Keratinocyte (primary cell): ENCODE measurements around the gene TNFAIP8L3. TPM values are rescaled to one million over a fixed set of nuclear protein-coding genes. Genes with fewer than 3 reads are reported as not detected.
A peak's percentile ranks its signal among the peaks of the same experiment; 100 is the strongest.

Experiments used
- DNase-seq: peaks from one replicate; pipeline ENCODE4 v3.0.0-alpha.2; 2011; ENCODE audit warnings: low read depth, missing footprints, low spot score
- FAIRE-seq: peaks from 2 replicates; lab custom pipeline; 2011; peaks lifted over from hg19 to GRCh38; lab: Jason Lieb, UNC
- H2AFZ ChIP-seq: 2 replicates; pipeline ENCODE4 v1.6.0; 2012; ENCODE audit warnings: low read length, control low read depth, inconsistent platforms; ENCODE audit not compliant: control insufficient read depth
- H3K27ac ChIP-seq: 2 replicates; pipeline ENCODE4 v1.5.1; 2011; ENCODE audit warnings: low read length; ENCODE audit not compliant: control insufficient read depth, insufficient read depth
- H3K27me3 ChIP-seq: 3 replicates; pipeline ENCODE4 v1.6.0; 2011; ENCODE audit warnings: low read length; ENCODE audit not compliant: control insufficient read depth, insufficient read depth; ENCODE audit errors: extremely low read depth
- H3K36me3 ChIP-seq, 2 experiments: 2 replicates in 1 of 2; 3 replicates in 1 of 2; pipeline ENCODE4 v1.5.1; 2011; ENCODE audit warnings: low read length in 2 of 2, mild to moderate bottlenecking in 1 of 2; ENCODE audit not compliant: control insufficient read depth in 2 of 2, insufficient read depth in 2 of 2; ENCODE audit errors: extremely low read depth in 1 of 2
- H3K4me1 ChIP-seq: 3 replicates; pipeline ENCODE4 v1.5.1; 2011; ENCODE audit warnings: low read length; ENCODE audit not compliant: control insufficient read depth, insufficient read depth; ENCODE audit errors: extremely low read depth
- H3K4me2 ChIP-seq: 3 replicates; pipeline ENCODE4 v1.6.0; 2011; ENCODE audit warnings: low read depth, low read length; ENCODE audit not compliant: control insufficient read depth, insufficient read depth; ENCODE audit errors: extremely low read depth
- H3K4me3 ChIP-seq, 3 experiments: fragments of 200-600 bp in 1 of 3; sonication (generic) in 1 of 3; 2 replicates in 2 of 3; 3 replicates in 1 of 3; pipeline ENCODE4 v1.5.1; 2011 to 2016; ENCODE audit warnings: low read length in 3 of 3, mild to moderate bottlenecking in 3 of 3, control low read depth in 2 of 3, inconsistent platforms in 1 of 3, low read depth in 1 of 3, mixed read lengths in 1 of 3, mixed run types in 1 of 3, moderate library complexity in 1 of 3; ENCODE audit not compliant: control insufficient read depth in 2 of 3, insufficient read depth in 2 of 3; ENCODE audit errors: extremely low read depth in 1 of 3
- H3K79me2 ChIP-seq: 2 replicates; pipeline ENCODE4 v1.6.0; 2012; ENCODE audit warnings: low read length; ENCODE audit not compliant: control insufficient read depth, insufficient read depth
- H3K9ac ChIP-seq: 3 replicates; pipeline ENCODE4 v1.6.0; 2011; ENCODE audit warnings: low read length; ENCODE audit not compliant: control insufficient read depth, insufficient read depth; ENCODE audit errors: extremely low read depth
- H3K9me1 ChIP-seq: 3 replicates; pipeline ENCODE4 v1.6.0; 2011; ENCODE audit warnings: low read length; ENCODE audit not compliant: control insufficient read depth, insufficient read depth; ENCODE audit errors: extremely low read depth
- H3K9me3 ChIP-seq: 2 replicates; pipeline ENCODE4 v1.5.1; 2012; ENCODE audit warnings: low read depth, low read length; ENCODE audit not compliant: control insufficient read depth
- H4K20me1 ChIP-seq: 3 replicates; pipeline ENCODE4 v1.6.0; 2011; ENCODE audit warnings: low read length; ENCODE audit not compliant: control insufficient read depth, insufficient read depth; ENCODE audit errors: extremely low read depth
- EZH2 ChIP-seq: IDR thresholded peaks from one replicate; pipeline ENCODE4 v1.6.1; 2012; ENCODE audit warnings: inconsistent platforms, mild to moderate bottlenecking, low read length, moderate library complexity
- dilution Hi-C: fragments of 300-500 bp; cut with MboI; formaldehyde crosslinking; loops from one replicate; pipeline ENCODE4 v1.7.0; 2020; ENCODE audit warnings: low sequenced_read_pairs; ENCODE audit not compliant: extremely low pct_ligation_motif_present
- polyA plus RNA-seq, 5 experiments: library from polyadenylated mRNA; depleted of rRNA in 3 of 5; stranded (reverse) in 3 of 5; stranded (forward) in 1 of 5; unstranded in 1 of 5; fragments of >200 nt; gene quantifications; 1 replicate in 1 of 5; 2 replicates in 3 of 5; 3 replicates in 1 of 5; pipeline versions ENCODE4 v1.2.1 to v1.2.3, GENCODE V29; 2011 to 2012; ENCODE audit warnings: missing spikeins in 2 of 5, low read depth in 1 of 5, low replicate concordance in 1 of 5
- TF ChIP-seq, protein P1 (sequence below), 3 experiments: IDR thresholded peaks in 1 of 3; conservative IDR thresholded peaks in 1 of 3; optimal IDR thresholded peaks in 1 of 3; 2 replicates in 2 of 3; 3 replicates in 1 of 3; pipeline versions ENCODE3 to v1.5.1; 2011; ENCODE audit warnings: low read length in 3 of 3, mild to moderate bottlenecking in 3 of 3, moderate library complexity in 2 of 3, control low read depth in 1 of 3, inconsistent platforms in 1 of 3; ENCODE audit not compliant: insufficient read depth in 2 of 3; ENCODE audit errors: extremely low read depth in 1 of 3

Gene TNFAIP8L3
- polyA plus RNA-seq, 1 donor (not counting 4 experiments of a cell fraction or from before 2014, with no cell fraction given): 0.51 TPM

GRCh38 chr15:51024735-51025453 is 69.8 kb downstream of the TNFAIP8L3 start:
- H3K4me2 ChIP-seq: peak overlapping the region; percentile 98

GRCh38 chr15:51023499-51023898 is 71.2 kb downstream of the TNFAIP8L3 start:
- TF ChIP-seq EZH2: no peak
- TF ChIP-seq, protein P1, sequence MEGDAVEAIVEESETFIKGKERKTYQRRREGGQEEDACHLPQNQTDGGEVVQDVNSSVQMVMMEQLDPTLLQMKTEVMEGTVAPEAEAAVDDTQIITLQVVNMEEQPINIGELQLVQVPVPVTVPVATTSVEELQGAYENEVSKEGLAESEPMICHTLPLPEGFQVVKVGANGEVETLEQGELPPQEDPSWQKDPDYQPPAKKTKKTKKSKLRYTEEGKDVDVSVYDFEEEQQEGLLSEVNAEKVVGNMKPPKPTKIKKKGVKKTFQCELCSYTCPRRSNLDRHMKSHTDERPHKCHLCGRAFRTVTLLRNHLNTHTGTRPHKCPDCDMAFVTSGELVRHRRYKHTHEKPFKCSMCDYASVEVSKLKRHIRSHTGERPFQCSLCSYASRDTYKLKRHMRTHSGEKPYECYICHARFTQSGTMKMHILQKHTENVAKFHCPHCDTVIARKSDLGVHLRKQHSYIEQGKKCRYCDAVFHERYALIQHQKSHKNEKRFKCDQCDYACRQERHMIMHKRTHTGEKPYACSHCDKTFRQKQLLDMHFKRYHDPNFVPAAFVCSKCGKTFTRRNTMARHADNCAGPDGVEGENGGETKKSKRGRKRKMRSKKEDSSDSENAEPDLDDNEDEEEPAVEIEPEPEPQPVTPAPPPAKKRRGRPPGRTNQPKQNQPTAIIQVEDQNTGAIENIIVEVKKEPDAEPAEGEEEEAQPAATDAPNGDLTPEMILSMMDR (optimal IDR thresholded peaks at IDR 0.05 in 1 of 3, IDR thresholded peaks at IDR 0.05 in 1 of 3, conservative IDR thresholded peaks at IDR 0.05 in 1 of 3; ENCODE audit: extremely low read depth in 1 of 3, insufficient read depth in 2 of 3, low read length in 3 of 3): no peak
- Histone ChIP-seq H4K20me1 (no peaks in the 10 kb centered on the region), H3K4me2 (no peak overlapping the region), H3K9me3 (no peaks in the 10 kb centered on the region), H3K9ac (no peak overlapping the region), H3K36me3 (no peaks in the 10 kb centered on the region), H3K9me1 (no peaks in the 10 kb centered on the region), H3K4me1 (peaks cover 16% of the 10 kb centered on the region), H2AFZ (no peak overlapping the region), H3K4me3 (no peak overlapping the region), H3K79me2 (no peaks in the 10 kb centered on the region), H3K27ac (no peak overlapping the region), H3K27me3 (no peaks in the 10 kb centered on the region)
- FAIRE-seq (no peak), DNase-seq (no peak)
- dilution Hi-C loops: no loop called here

More at GRCh38 chr15:51024735-51025453, 69.8 kb downstream of the TNFAIP8L3 start:
- dilution Hi-C loops: no loop called here
- peaks cover 16% of the 10 kb centered on the region for H3K4me1 ChIP-seq
- peak overlapping the region in 2 of 3 experiments; percentile 65 to 67 for H3K4me3 ChIP-seq
- H3K9me3 ChIP-seq: no peaks in the 10 kb centered on the region
- no peaks in the 10 kb centered on the region for H4K20me1 ChIP-seq
- TF ChIP-seq, protein P1 (optimal IDR thresholded peaks at IDR 0.05 in 1 of 3, IDR thresholded peaks at IDR 0.05 in 1 of 3, conservative IDR thresholded peaks at IDR 0.05 in 1 of 3; ENCODE audit: extremely low read depth in 1 of 3, insufficient read depth in 2 of 3, low read length in 3 of 3): no peak
- no peak for TF ChIP-seq EZH2
- DNase-seq (peak; percentile 50), FAIRE-seq (peak; percentile 49)
- H3K9ac ChIP-seq: peak overlapping the region; percentile 89
- H2AFZ ChIP-seq: peak overlapping the region; percentile 89
- H3K27me3 ChIP-seq: no peaks in the 10 kb centered on the region
- no peaks in the 10 kb centered on the region for H3K9me1 ChIP-seq
- peak overlapping the region; percentile 100 for H3K27ac ChIP-seq
- no peaks in the 10 kb centered on the region for H3K79me2 ChIP-seq
- no peaks in the 10 kb centered on the region for H3K36me3 ChIP-seq
